Measurements from ENCODE around the gene VSIG8.

Gene VSIG8

GRCh38 chr1:159829273-159829634 lies 33.2 kb downstream of the VSIG8 start:
- no peak for DNase-seq (ENCODE audit: low read depth)

GRCh38 chr1:159828581-159829272 lies 33.7 kb downstream of the VSIG8 start:
- DNase-seq (ENCODE audit: low read depth) = no peak

- no peak for DNase-seq (ENCODE audit: low read depth)
Observed at GRCh38 chr1:159828176-159828575, 34.3 kb downstream of the VSIG8 start.

- no peak for DNase-seq (ENCODE audit: low read depth)
Observed at GRCh38 chr1:159827549-159827948, 34.9 kb downstream of the VSIG8 start.

- DNase-seq (ENCODE audit: low read depth) = no peak
Observed at GRCh38 chr1:159827102-159827490, 35.4 kb downstream of the VSIG8 start.

GRCh38 chr1:159826441-159827101 lies 35.9 kb downstream of the VSIG8 start, which contains the start of gene SLAMF8:
Gene SLAMF8, plus strand, starts transcription at chr1:159826873. Its CDS starts 26 bp downstream, at chr1:159826899.
- DNase-seq (ENCODE audit: low read depth) = peak; percentile 11

GRCh38 chr1:159825564-159825963 lies 36.9 kb downstream of the VSIG8 start:
- DNase-seq (ENCODE audit: low read depth) = no peak

DNA sequence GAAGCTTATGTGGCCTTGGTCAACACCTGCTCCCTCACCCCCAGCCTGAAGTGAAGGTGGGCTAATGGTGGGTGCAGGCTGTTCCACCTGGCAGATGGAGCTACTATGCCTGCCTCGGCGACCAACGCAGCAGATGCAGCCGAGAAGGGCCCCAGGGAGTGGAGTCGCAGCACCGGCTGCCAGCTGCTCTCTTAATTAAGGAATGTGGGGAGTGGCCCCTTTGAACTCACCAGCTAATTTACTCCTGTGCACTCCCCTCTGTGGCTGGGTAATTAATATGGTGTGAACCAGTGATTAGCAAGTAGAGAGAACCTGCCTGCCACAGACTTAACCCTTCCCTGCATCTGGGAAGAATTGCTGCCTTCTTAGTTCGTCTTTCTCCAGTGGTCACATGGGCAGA lies 39.1 kb downstream of the VSIG8 start:
- no peak for DNase-seq (ENCODE audit: low read depth)

GRCh38 chr1:159821171-159821867 lies 41.1 kb downstream of the VSIG8 start:
- no peak for DNase-seq (ENCODE audit: low read depth)

DNA sequence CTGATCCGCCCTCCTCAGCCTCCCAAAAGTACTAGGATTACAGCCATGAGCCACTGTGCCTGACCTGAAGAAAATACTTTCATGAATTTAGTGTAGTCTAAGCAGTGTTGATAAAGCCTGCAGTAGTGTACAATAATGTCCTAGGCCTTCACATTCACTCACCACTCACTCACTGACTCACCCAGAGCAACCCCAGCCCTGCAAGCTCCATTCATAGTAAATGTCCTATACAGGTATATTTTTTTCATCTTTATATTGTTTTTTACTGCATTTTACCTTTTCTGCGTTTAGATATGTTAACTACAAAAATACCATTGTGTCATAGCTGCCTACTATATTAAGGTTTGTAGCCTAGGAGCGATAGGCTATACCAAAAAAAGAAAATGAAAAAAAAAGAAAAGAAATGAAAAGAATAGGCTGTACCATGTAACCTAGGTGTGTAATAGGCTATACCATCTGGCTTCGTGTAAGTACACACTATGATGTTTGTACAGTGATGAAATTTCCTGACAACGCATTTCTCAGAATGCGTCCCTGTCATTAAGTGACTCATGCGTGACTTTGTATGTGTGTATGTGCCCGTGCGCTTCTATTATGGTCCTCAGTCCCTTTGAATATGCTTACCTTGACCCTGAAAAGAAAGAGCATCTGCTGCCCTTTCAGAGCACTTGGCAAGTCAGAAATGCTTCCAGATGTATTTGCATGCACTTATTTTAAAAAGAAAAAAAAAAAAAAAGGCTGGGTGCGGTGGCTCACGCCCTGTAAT lies 45.0 kb downstream of the VSIG8 start:
- DNase-seq (ENCODE audit: low read depth) = no peak

GRCh38 chr1:159815926-159816325 lies 46.5 kb downstream of the VSIG8 start:
- DNase-seq (ENCODE audit: low read depth) = no peak

DNA sequence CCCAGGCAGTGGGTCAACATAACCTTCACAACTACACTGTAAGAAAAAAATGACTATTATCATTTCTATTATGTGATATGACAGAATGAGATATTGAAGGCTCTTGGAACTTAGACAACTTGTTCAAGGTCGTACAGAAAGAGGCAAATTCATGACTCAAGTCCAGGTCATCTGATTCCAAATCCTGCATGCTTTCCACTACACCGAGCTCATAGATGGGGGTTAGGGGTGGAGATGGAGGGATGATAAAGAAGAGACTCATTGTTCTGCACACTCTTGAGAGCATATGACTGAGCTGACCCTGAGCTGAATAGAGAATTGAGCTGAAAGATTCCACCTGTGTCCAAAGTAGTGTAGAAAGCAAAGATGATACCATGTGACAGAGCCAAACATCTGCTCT lies 57.5 kb downstream of the VSIG8 start:
- DNase-seq (ENCODE audit: low read depth) = no peak
